ENCODE data around the gene PPP1R12B. TPM values are rescaled to one million over a fixed set of nuclear protein-coding genes. Genes with fewer than 3 reads are reported as not detected.
"Not testable (repeated sequence)": the region's sequence is repeated elsewhere in the genome, so short reads cannot be mapped to it uniquely, and the experiment has no call there.

The PPP1R12B gene
- total and polyA plus RNA-seq, 12 donors = 16.5 to 969 (median 604) TPM

- no peaks in the 10 kb centered on the region for H3K27me3 ChIP-seq
- H3K27ac ChIP-seq = peak overlapping the region in 9 of 10 donors; percentile 18 to 82 (median 77)
- TF ChIP-seq CTCF (IDR thresholded peaks at IDR 0.05) = no peak
- no peak overlapping the region for H3K4me3 ChIP-seq
- H3K36me3 ChIP-seq = peaks cover 0 to 11% (median 0%) of the 10 kb centered on the region in 9 donors
- ATAC-seq = no peak
- peaks cover 3 to 83% (median 54%) of the 10 kb centered on the region in 9 donors for H3K4me1 ChIP-seq
- no peaks in the 10 kb centered on the region for H3K9me3 ChIP-seq
- intact Hi-C loops (cut with DNase I) = no loop called here
- DNase-seq = no peak
Observed at GRCh38 chr1:202547215-202547614, 198.7 kb downstream of the PPP1R12B start.

- H3K27me3 ChIP-seq; DNase-seq; H3K9me3 ChIP-seq; ATAC-seq; H3K4me3 ChIP-seq; intact Hi-C loops (cut with DNase I): not testable (repeated sequence)
- H3K4me1 ChIP-seq = peaks cover 9 to 89% (median 63%) of the 10 kb centered on the region in 9 donors
- peaks cover 0 to 11% (median 0%) of the 10 kb centered on the region in 9 donors for H3K36me3 ChIP-seq
- H3K27ac ChIP-seq = peak overlapping the region in 3 of 10 donors; percentile 10 to 77 (median 35)
- 64 to 70% methylated on average over 1 of the region's 1 CpG for WGBS, 2 donors
Observed at GRCh38 chr1:202550088-202550487, 201.6 kb downstream of the PPP1R12B start.

GRCh38 chr1:202551683-202552082, 203.2 kb downstream of the PPP1R12B start:
- no peak overlapping the region for H3K4me3 ChIP-seq
- H3K9me3 ChIP-seq = no peaks in the 10 kb centered on the region
- no peaks in the 10 kb centered on the region for H3K27me3 ChIP-seq
- no peak for TF ChIP-seq CTCF (IDR thresholded peaks at IDR 0.05)
- DNase-seq (no peak), ATAC-seq (no peak)
- WGBS, 2 donors = 43 to 49% methylated on average over 3 of the region's 3 CpGs
- peaks cover 9 to 87% (median 54%) of the 10 kb centered on the region in 9 donors for H3K4me1 ChIP-seq
- intact Hi-C loops (cut with DNase I) = no loop called here
- peaks cover 0 to 11% (median 0%) of the 10 kb centered on the region in 9 donors for H3K36me3 ChIP-seq
- H3K27ac ChIP-seq = peak overlapping the region in 5 of 10 donors; percentile 25 to 82 (median 56)

GRCh38 chr1:202552615-202553014, 204.1 kb downstream of the PPP1R12B start:
- peaks cover 9 to 87% (median 53%) of the 10 kb centered on the region in 9 donors for H3K4me1 ChIP-seq
- H3K36me3 ChIP-seq = peaks cover 0 to 11% (median 0%) of the 10 kb centered on the region in 9 donors
- H3K27me3 ChIP-seq; intact Hi-C loops (cut with DNase I); DNase-seq; H3K4me3 ChIP-seq; H3K9me3 ChIP-seq: not testable (repeated sequence)
- ATAC-seq = peak in 3 of 8 donors; percentile 21 to 28 (median 25)
- H3K27ac ChIP-seq = peak overlapping the region in 9 of 10 donors; percentile 19 to 82 (median 51)

GRCh38 chr1:202553078-202553477, 204.6 kb downstream of the PPP1R12B start:
- WGBS, 2 donors = 32 to 51% methylated on average over 1 of the region's 1 CpG

GRCh38 chr1:202553560-202554038, 205.1 kb downstream of the PPP1R12B start:
- Histone ChIP-seq H3K9me3 (no peaks in the 10 kb centered on the region), H3K4me1 (peaks cover 9 to 87% (median 50%) of the 10 kb centered on the region in 9 donors), H3K4me3 (no peak overlapping the region), H3K27me3 (no peaks in the 10 kb centered on the region), H3K27ac (peak overlapping the region in 9 of 10 donors; percentile 19 to 82 (median 52)), H3K36me3 (peaks cover 0 to 11% (median 0%) of the 10 kb centered on the region in 9 donors)
- DNase-seq (peak in 1 of 2 donors; percentile 42), ATAC-seq (peak; percentile 59 to 83 (median 76))
- intact Hi-C loops (cut with DNase I) = no loop called here
- 2 to 4% methylated on average over 3 of the region's 3 CpGs for WGBS, 2 donors
- TF ChIP-seq CTCF (IDR thresholded peaks at IDR 0.05) = no peak

More at GRCh38 chr1:202553078-202553477, 204.6 kb downstream of the PPP1R12B start:
- H3K4me3 ChIP-seq; DNase-seq; intact Hi-C loops (cut with DNase I); H3K9me3 ChIP-seq; H3K27me3 ChIP-seq; ATAC-seq: not testable (repeated sequence)
- Histone ChIP-seq H3K4me1 (peaks cover 9 to 87% (median 54%) of the 10 kb centered on the region in 9 donors), H3K36me3 (peaks cover 0 to 11% (median 0%) of the 10 kb centered on the region in 9 donors), H3K27ac (peak overlapping the region in 9 of 10 donors; percentile 19 to 82 (median 51))

GRCh38 chr1:202554619-202555018, 206.1 kb downstream of the PPP1R12B start:
- H3K27ac ChIP-seq = peak overlapping the region in 4 of 10 donors; percentile 15 to 62 (median 54)
- H3K27me3 ChIP-seq; ATAC-seq; H3K9me3 ChIP-seq; intact Hi-C loops (cut with DNase I); H3K4me3 ChIP-seq; H3K36me3 ChIP-seq; DNase-seq: not testable (repeated sequence)
- H3K4me1 ChIP-seq = peaks cover 9 to 88% (median 45%) of the 10 kb centered on the region in 9 donors
- WGBS, 2 donors = 92 to 96% methylated on average over 4 of the region's 4 CpGs

- H3K36me3 ChIP-seq; H3K4me3 ChIP-seq; intact Hi-C loops (cut with DNase I); H3K27me3 ChIP-seq; DNase-seq; H3K9me3 ChIP-seq: not testable (repeated sequence)
- 63 to 72% methylated on average over 4 of the region's 4 CpGs for WGBS, 2 donors
- ATAC-seq = peak in 1 of 8 donors; percentile 41
- H3K4me1 ChIP-seq = peaks cover 9 to 85% (median 50%) of the 10 kb centered on the region in 9 donors
- peak overlapping the region in 8 of 10 donors; percentile 26 to 77 (median 39) for H3K27ac ChIP-seq
Observed at GRCh38 chr1:202556037-202556436, 207.5 kb downstream of the PPP1R12B start.
